DMS79 (cell line): ENCODE results near the gene MYDGF.
"Not testable (repeated sequence)": the region's sequence is repeated elsewhere in the genome, so short reads cannot be mapped to it uniquely, and the experiment has no call there.

Source experiments
- DNase-seq: peaks from one replicate; lab custom pipeline; 2025; lab: John Stamatoyannopoulos, UW

MYDGF gene

GRCh38 chr19:4699826-4700692 lies 29.9 kb upstream of the MYDGF start:
- no peak for DNase-seq

GRCh38 chr19:4697304-4697703 lies 27.2 kb upstream of the MYDGF start:
- no peak for DNase-seq

GRCh38 chr19:4695224-4695731 lies 25.1 kb upstream of the MYDGF start:
- no peak for DNase-seq

- no peak for DNase-seq
Measured at GRCh38 chr19:4694211-4694987, 24.3 kb upstream of the MYDGF start.

GRCh38 chr19:4693471-4694121 lies 23.5 kb upstream of the MYDGF start:
- no peak for DNase-seq

- no peak for DNase-seq
Measured at GRCh38 chr19:4693078-4693350, 22.9 kb upstream of the MYDGF start.

GRCh38 chr19:4692251-4693077 lies 22.3 kb upstream of the MYDGF start:
- no peak for DNase-seq

- no peak for DNase-seq
Measured at GRCh38 chr19:4691373-4691772, 21.2 kb upstream of the MYDGF start.

GRCh38 chr19:4690361-4690760 lies 20.2 kb upstream of the MYDGF start:
- DNase-seq = no peak

- DNase-seq = no peak
Measured at GRCh38 chr19:4689403-4689802, 19.3 kb upstream of the MYDGF start.

- DNase-seq = no peak
Measured at GRCh38 chr19:4688587-4688986, 18.4 kb upstream of the MYDGF start.

- no peak for DNase-seq
Measured at GRCh38 chr19:4687396-4687795, 17.3 kb upstream of the MYDGF start.

GRCh38 chr19:4686700-4687099 lies 16.6 kb upstream of the MYDGF start:
- DNase-seq = no peak

- DNase-seq = no peak
Measured at GRCh38 chr19:4684312-4685095, 14.4 kb upstream of the MYDGF start.

GRCh38 chr19:4682417-4683200 lies 12.5 kb upstream of the MYDGF start:
- DNase-seq = no peak

GRCh38 chr19:4680021-4680420 lies 9.9 kb upstream of the MYDGF start:
- not testable (repeated sequence) for DNase-seq

- DNase-seq = no peak
Measured at GRCh38 chr19:4678881-4679790, 9.0 kb upstream of the MYDGF start.

GRCh38 chr19:4676955-4677731 lies 7.0 kb upstream of the MYDGF start:
- DNase-seq = no peak
